ENCODE results near the gene DTX1. TPM values are rescaled to one million over a fixed set of nuclear protein-coding genes. Genes with fewer than 3 reads are reported as not detected.

DTX1 gene
- total and polyA plus RNA-seq, 2 donors (not counting 1 experiment from before 2014, with no cell fraction given): 47.0 to 49.5 TPM

- CTCF ChIA-PET: interaction anchor here (0.5 to 2.0 kb wide), 5 partner anchors 51 to 1247 kb away, joined by 3 to 8 read pairs (median 4); no protein-coding TSS in a partner anchor
- H3K27ac Mint-ChIP-seq: no peak overlapping the region
- Histone ChIP-seq H3K79me2 (ENCODE audit: control insufficient read depth, insufficient read depth, low read length) (no peaks in the 10 kb centered on the region), H3K27ac (ENCODE audit: low read length in 2 of 2) (no peak overlapping the region), H3K9me3 (ENCODE audit: control extremely low read depth in 1 of 3, control insufficient read depth in 2 of 3, insufficient read depth in 1 of 3, low read length in 2 of 3) (peaks cover 0 to 4% (median 0%) of the 10 kb centered on the region in 3 donors), H3K27me3 (replicated peaks in 1 of 4; ENCODE audit: control extremely low read depth in 1 of 4, control insufficient read depth in 3 of 4, insufficient read depth in 4 of 4, low read length in 3 of 4) (peaks cover 0 to 3% (median 0%) of the 10 kb centered on the region in 4 experiments), H3K9ac (ENCODE audit: low read length) (peak overlapping the region; percentile 58), H4K20me1 (ENCODE audit: control insufficient read depth, insufficient read depth, low read length, poor library complexity, severe bottlenecking) (no peaks in the 10 kb centered on the region), H3K36me3 (replicated peaks in 1 of 2; ENCODE audit: control extremely low read depth in 1 of 2, control insufficient read depth in 1 of 2, extremely low read depth in 1 of 2, insufficient read depth in 2 of 2, low read length in 1 of 2) (no peaks in the 10 kb centered on the region), H2AFZ (ENCODE audit: insufficient read depth, low read depth, low read length, poor library complexity, severe bottlenecking) (peak overlapping the region; percentile 81), H3K4me3 (ENCODE audit: control extremely low read depth in 1 of 5, extremely low read depth in 1 of 5, insufficient read depth in 1 of 5, low read depth in 2 of 5, low read length in 4 of 5) (peak overlapping the region in 4 of 5 experiments; percentile 32 to 48 (median 40)), H3K4me2 (replicated peaks; ENCODE audit: low read depth, low read length, poor library complexity, severe bottlenecking) (peak overlapping the region; percentile 92), H3K4me1 (ENCODE audit: control insufficient read depth in 2 of 2, insufficient read depth in 2 of 2, low read length in 2 of 2) (peaks cover 11 to 17% of the 10 kb centered on the region in 2 donors)
- ATAC-seq (ENCODE audit: low read depth) (peak; percentile 75), DNase-seq (peak; percentile 72)
- TF ChIP-seq CTCF (IDR thresholded peaks at IDR 0.05): no peak
- no peak for TF ChIP-seq EZH2 (IDR thresholded peaks at IDR 0.05; ENCODE audit: borderline replicate concordance, insufficient read depth, low read depth, low read length, poor library complexity, severe bottlenecking)
- peaks cover 18% of the 10 kb centered on the region for H3K4me1 Mint-ChIP-seq
- no peaks in the 10 kb centered on the region for H3K27me3 Mint-ChIP-seq
- intact Hi-C loops (cut with micrococcal nuclease): no loop called here
- peak overlapping the region; percentile 80 for H3K4me3 Mint-ChIP-seq
- no peaks in the 10 kb centered on the region for H3K9me3 Mint-ChIP-seq (ENCODE audit: insufficient read depth)
- POLR2A ChIA-PET: interaction anchor here (0.6 to 0.7 kb wide), 4 partner anchors 59 to 275 kb away, joined by 3 to 4 read pairs (median 4); no protein-coding TSS in a partner anchor
- WGBS (ENCODE audit: insufficient coverage): 4% methylated on average over 39 of the region's 43 CpGs
These were observed 47.4 kb downstream of the DTX1 start for GRCh38 chr12:113103756-113104450.

GRCh38 chr12:113104953-113105510 lies 48.5 kb downstream of the DTX1 start:
- Histone ChIP-seq H3K9me3 (ENCODE audit: control extremely low read depth in 1 of 3, control insufficient read depth in 2 of 3, insufficient read depth in 1 of 3, low read length in 2 of 3) (peaks cover 0 to 4% (median 0%) of the 10 kb centered on the region in 3 donors), H3K4me1 (ENCODE audit: control insufficient read depth in 2 of 2, insufficient read depth in 2 of 2, low read length in 2 of 2) (peaks cover 11 to 17% of the 10 kb centered on the region in 2 donors), H3K27ac (ENCODE audit: low read length in 2 of 2) (no peak overlapping the region), H3K27me3 (replicated peaks in 1 of 4; ENCODE audit: control extremely low read depth in 1 of 4, control insufficient read depth in 3 of 4, insufficient read depth in 4 of 4, low read length in 3 of 4) (peaks cover 0 to 3% (median 0%) of the 10 kb centered on the region in 4 experiments), H2AFZ (ENCODE audit: insufficient read depth, low read depth, low read length, poor library complexity, severe bottlenecking) (no peak overlapping the region), H4K20me1 (ENCODE audit: control insufficient read depth, insufficient read depth, low read length, poor library complexity, severe bottlenecking) (no peaks in the 10 kb centered on the region), H3K4me2 (replicated peaks; ENCODE audit: low read depth, low read length, poor library complexity, severe bottlenecking) (no peak overlapping the region), H3K4me3 (ENCODE audit: control extremely low read depth in 1 of 5, extremely low read depth in 1 of 5, insufficient read depth in 1 of 5, low read depth in 2 of 5, low read length in 4 of 5) (no peak overlapping the region), H3K9ac (ENCODE audit: low read length) (no peak overlapping the region), H3K79me2 (ENCODE audit: control insufficient read depth, insufficient read depth, low read length) (no peaks in the 10 kb centered on the region), H3K36me3 (replicated peaks in 1 of 2; ENCODE audit: control extremely low read depth in 1 of 2, control insufficient read depth in 1 of 2, extremely low read depth in 1 of 2, insufficient read depth in 2 of 2, low read length in 1 of 2) (no peaks in the 10 kb centered on the region)
- TF ChIP-seq EZH2 (IDR thresholded peaks at IDR 0.05; ENCODE audit: borderline replicate concordance, insufficient read depth, low read depth, low read length, poor library complexity, severe bottlenecking) (no peak), CTCF (IDR thresholded peaks at IDR 0.05) (no peak)
- intact Hi-C loops (cut with micrococcal nuclease): no loop called here
- 89% methylated on average over 12 of the region's 13 CpGs for WGBS (ENCODE audit: insufficient coverage)
- ATAC-seq (ENCODE audit: low read depth) (no peak), DNase-seq (no peak)
- Mint-ChIP-seq H3K4me3 (peak overlapping the region; percentile 47), H3K27ac (peak overlapping the region; percentile 10), H3K4me1 (peaks cover 16% of the 10 kb centered on the region), H3K27me3 (no peaks in the 10 kb centered on the region), H3K9me3 (ENCODE audit: insufficient read depth) (no peaks in the 10 kb centered on the region)
- ChIA-PET POLR2A (no interaction called here), CTCF (interaction anchor here (2.0 kb wide), 1 partner anchor 56 kb away, joined by 8 read pairs; no protein-coding TSS in a partner anchor)
